ENCODE data around the gene TIMMDC1. TPM values are rescaled to one million over a fixed set of nuclear protein-coding genes. Genes with fewer than 3 reads are reported as not detected.

Gene TIMMDC1
- total and polyA plus RNA-seq, 9 of the 15 experiments (the other 6 are each of a cell fraction or from before 2014, with no cell fraction given) = 62.1 to 226 (median 86.6) TPM

DNA sequence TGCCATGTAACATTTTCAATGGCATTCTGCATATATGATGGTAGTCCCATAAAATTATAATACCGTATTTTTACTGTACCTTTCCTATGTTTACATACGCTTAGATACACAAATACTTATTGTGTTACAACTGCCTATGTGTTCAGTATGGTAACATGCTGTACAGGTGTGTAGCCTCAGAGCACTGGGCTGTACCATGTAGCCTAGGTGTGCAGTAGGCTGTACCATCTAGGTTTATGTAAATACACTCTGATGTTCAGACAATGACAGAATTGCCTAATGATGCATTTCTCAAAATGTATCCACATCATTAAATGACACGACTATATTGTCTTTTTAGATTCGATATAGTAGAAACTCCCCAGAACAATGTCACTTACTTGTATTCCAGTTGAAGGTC is 38.4 kb downstream of the TIMMDC1 start:
- Histone ChIP-seq H3K4me2 (ENCODE audit: insufficient read depth, low read length) (no peak overlapping the region), H3K9me3 (replicated peaks; ENCODE audit: control insufficient read depth, insufficient read depth, low read depth, low read length) (no peaks in the 10 kb centered on the region), H3K27ac (ENCODE audit: extremely low read depth, low read depth, low read length) (no peak overlapping the region), H3K9ac (ENCODE audit: insufficient read depth in 1 of 2, low read depth in 2 of 2, low read length in 2 of 2) (no peak overlapping the region), H3K4me3 (no peak overlapping the region), H3K27me3 (ENCODE audit: control insufficient read depth in 2 of 2, insufficient read depth in 2 of 2, low read length in 2 of 2) (no peaks in the 10 kb centered on the region), H3K9me1 (ENCODE audit: control insufficient read depth, insufficient read depth, low read length) (no peaks in the 10 kb centered on the region), H3K79me2 (ENCODE audit: control insufficient read depth, insufficient read depth, low read length) (no peaks in the 10 kb centered on the region), H3K4me1 (replicated peaks in 1 of 2; ENCODE audit: control insufficient read depth in 2 of 2, insufficient read depth in 2 of 2, low read length in 2 of 2) (no peaks in the 10 kb centered on the region), H3K36me3 (ENCODE audit: control insufficient read depth, insufficient read depth, low read length) (no peaks in the 10 kb centered on the region; the same call in 2 of the 3 replicates), H4K20me1 (replicated peaks; ENCODE audit: control insufficient read depth, insufficient read depth, low read length) (no peaks in the 10 kb centered on the region), H2AFZ (ENCODE audit: low read depth, low read length) (no peak overlapping the region)
- BruUV-seq (replicated peaks) = no TSS peak
- no peak for DNase-seq (ENCODE audit: extremely low read depth in 1 of 4, low spot score in 3 of 4)
- in situ Hi-C loops (cut with MboI) (no loop called here), intact Hi-C loops (cut with micrococcal nuclease) (no loop called here)
- CTCF ChIA-PET (ENCODE audit: low intra/inter-chr PET ratio) = no interaction called here
- 68% methylated on average over 4 of the region's 4 CpGs for WGBS (ENCODE audit: insufficient coverage, low coverage, missing lambda C conversion rate)
- TF ChIP-seq PRDM10 (IDR thresholded peaks at IDR 0.05; ENCODE audit: partially characterized antibody) (peak; percentile 75), NFYB (IDR thresholded peaks at IDR 0.05; ENCODE audit: extremely low read depth, insufficient read length) (no peak), ZNF3 (CRISPR knock-in tag; IDR thresholded peaks at IDR 0.05) (no peak)
- no peak for ATAC-seq
- POLR2A ChIA-PET = no interaction called here
- FAIRE-seq = no peak
